ENCODE data around the gene CD79A.
"Not testable (repeated sequence)": the region's sequence is repeated elsewhere in the genome, so short reads cannot be mapped to it uniquely, and the experiment has no call there.

Gene CD79A

GRCh38 chr19:41863209-41863931 is 13.7 kb upstream of the CD79A start:
- DNase-seq: peak; percentile 63

GRCh38 chr19:41864374-41864773 is 12.7 kb upstream of the CD79A start:
- DNase-seq: no peak

GRCh38 chr19:41866284-41866683 is 10.8 kb upstream of the CD79A start:
- DNase-seq: no peak

GRCh38 chr19:41868120-41868988 is 8.7 kb upstream of the CD79A start:
- no peak for DNase-seq

- no peak for DNase-seq
Observed at GRCh38 chr19:41868989-41869300, 8.1 kb upstream of the CD79A start.

GRCh38 chr19:41869374-41869955 is 7.6 kb upstream of the CD79A start:
- no peak for DNase-seq

- peak; percentile 59 for DNase-seq
Observed at GRCh38 chr19:41870401-41870873, 6.6 kb upstream of the CD79A start.

GRCh38 chr19:41871573-41872383 is 5.3 kb upstream of the CD79A start:
- peak; percentile 54 for DNase-seq

GRCh38 chr19:41872384-41872774 is 4.7 kb upstream of the CD79A start:
- DNase-seq: no peak

- peak; percentile 85 for DNase-seq
Observed at GRCh38 chr19:41872775-41873647, 4.1 kb upstream of the CD79A start.

GRCh38 chr19:41875973-41876372 is 1.1 kb upstream of the CD79A start:
- DNase-seq: not testable (repeated sequence)

GRCh38 chr19:41877916-41878905 is 1.1 kb downstream of the CD79A start:
- DNase-seq: no peak

- no peak for DNase-seq
Observed at GRCh38 chr19:41879080-41879479, 2.0 kb downstream of the CD79A start.

GRCh38 chr19:41879670-41880328 is 2.7 kb downstream of the CD79A start:
- no peak for DNase-seq

- no peak for DNase-seq
Observed at GRCh38 chr19:41880329-41880708, 3.2 kb downstream of the CD79A start.

GRCh38 chr19:41882568-41883462 is 5.7 kb downstream of the CD79A start, which contains the start of gene ARHGEF1:
Gene ARHGEF1, plus strand, starts transcription at chr19:41883184. Its CDS starts 4,899 bp downstream, at chr19:41888083.
- peak; percentile 53 for DNase-seq

GRCh38 chr19:41883463-41883820 is 6.4 kb downstream of the CD79A start:
- no peak for DNase-seq

GRCh38 chr19:41883821-41884733 is 7.0 kb downstream of the CD79A start:
- peak; percentile 98 for DNase-seq
